ENCODE measurements around the gene CAMSAP2.

DNA sequence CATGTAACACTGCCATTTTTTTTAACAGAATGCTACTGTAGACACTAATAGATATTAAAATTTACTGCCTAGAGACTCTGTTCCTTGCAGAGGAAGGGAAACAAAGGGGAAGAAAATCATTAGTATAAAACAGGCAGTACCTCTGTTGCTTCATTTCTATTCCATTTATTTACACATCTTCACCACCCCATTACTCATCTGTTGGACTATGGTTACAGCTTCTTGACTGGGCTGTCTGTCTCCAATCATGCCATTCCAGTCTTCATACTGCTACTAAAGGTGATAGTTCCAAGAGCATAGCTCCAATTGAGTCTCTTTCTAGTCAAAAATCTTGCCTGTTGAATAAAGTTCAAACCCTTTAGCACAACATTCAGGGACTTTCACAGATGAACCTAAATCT, 111.9 kb downstream of the CAMSAP2 start:
- no peak for TF ChIP-seq CTCF (IDR thresholded peaks at IDR 0.05; ENCODE audit: low read length)
- TF ChIP-seq EZH2 (optimal IDR thresholded peaks at IDR 0.05; ENCODE audit: low read depth, low read length), result no peak
